ENCODE data around the gene CSNK1A1L. TPM values are rescaled to one million over a fixed set of nuclear protein-coding genes. Genes with fewer than 3 reads are reported as not detected.

CSNK1A1L gene
- total and polyA plus RNA-seq, 2 of the 8 experiments (the other 6 are each of a cell fraction or from before 2014, with no cell fraction given): not detected

GRCh38 chr13:37085606-37086005 lies 19.9 kb downstream of the CSNK1A1L start:
- Histone ChIP-seq H4K20me1 (replicated peaks in 1 of 2; ENCODE audit: control insufficient read depth in 1 of 2, insufficient read depth in 2 of 2, low read length in 2 of 2) (no peaks in the 10 kb centered on the region), H3K23me2 (ENCODE audit: low read depth, low read length) (no peaks in the 10 kb centered on the region), H3K79me1 (ENCODE audit: low read depth, low read length) (no peaks in the 10 kb centered on the region), H2BK12ac (ENCODE audit: low read depth, low read length) (no peak overlapping the region), H2BK5ac (ENCODE audit: low read depth, low read length) (no peak overlapping the region), H3K27ac (ENCODE audit: low read depth, low read length) (no peak overlapping the region), H3K18ac (ENCODE audit: extremely low read depth, low read length) (no peak overlapping the region), H3K9ac (replicated peaks in 1 of 4; ENCODE audit: extremely low read depth in 1 of 4, low read depth in 3 of 4, low read length in 3 of 4) (no peak overlapping the region), H3K27me3 (replicated peaks in 1 of 4; ENCODE audit: control insufficient read depth in 3 of 4, extremely low read depth in 1 of 4, insufficient read depth in 3 of 4, low read length in 3 of 4) (no peaks in the 10 kb centered on the region; a peak in 1 of 7 replicates), H4K8ac (ENCODE audit: extremely low read depth, insufficient read depth, low read length) (no peak overlapping the region), H3K4me1 (replicated peaks in 1 of 4; ENCODE audit: control insufficient read depth in 3 of 4, insufficient read depth in 4 of 4, low read length in 3 of 4) (no peaks in the 10 kb centered on the region), H2BK15ac (ENCODE audit: low read length) (no peak overlapping the region), H3K4ac (replicated peaks; ENCODE audit: insufficient read length, low read depth, low read length) (no peak overlapping the region), H2BK20ac (ENCODE audit: low read length) (no peak overlapping the region), H3K4me2 (ENCODE audit: insufficient read depth in 1 of 2, low read depth in 2 of 2, low read length in 2 of 2) (no peak overlapping the region), H2BK120ac (replicated peaks; ENCODE audit: low read depth, low read length) (no peak overlapping the region), H3K23ac (ENCODE audit: insufficient read length) (no peak overlapping the region), H3K9me3 (ENCODE audit: insufficient read depth in 2 of 2, low read depth in 1 of 2, low read length in 1 of 2) (no peaks in the 10 kb centered on the region), H3K79me2 (ENCODE audit: control insufficient read depth in 1 of 2, insufficient read depth in 2 of 2, low read length in 2 of 2) (no peaks in the 10 kb centered on the region), H3K14ac (ENCODE audit: insufficient read length) (no peak overlapping the region), H2AFZ (ENCODE audit: low read length) (no peak overlapping the region), H3K56ac (replicated peaks; ENCODE audit: insufficient read length, low read depth, low read length) (no peak overlapping the region), H2AK5ac (ENCODE audit: low read depth, low read length) (no peak overlapping the region), H4K91ac (replicated peaks; ENCODE audit: insufficient read length, low read length) (no peak overlapping the region), H3K36me3 (ENCODE audit: control insufficient read depth in 2 of 4, insufficient read depth in 4 of 4, low read length in 3 of 4) (no peaks in the 10 kb centered on the region), H4K5ac (ENCODE audit: insufficient read length, low read depth, low read length) (no peak overlapping the region), H3K4me3 (ENCODE audit: extremely low read depth in 1 of 4, insufficient read depth in 2 of 4, low read depth in 3 of 4, low read length in 4 of 4) (no peak overlapping the region)
- no peak for FAIRE-seq
- CTCF ChIA-PET (ENCODE audit: partially characterized antibody): interaction anchor here (1.5 kb wide), 1 partner anchor 310 kb away, joined by 4 read pairs; no protein-coding TSS in a partner anchor
- TF ChIP-seq ZNF274 (IDR thresholded peaks at IDR 0.05; ENCODE audit: borderline replicate concordance, extremely low read depth, low read length) (no peak), SIN3A (conservative IDR thresholded peaks at IDR 0.05 in 1 of 2, IDR thresholded peaks at IDR 0.05 in 1 of 2; ENCODE audit: low read depth in 1 of 2, low read length in 2 of 2) (no peak), TAF7 (optimal IDR thresholded peaks at IDR 0.05; ENCODE audit: borderline replicate concordance, low read depth, low read length) (no peak), RXRA (IDR thresholded peaks at IDR 0.05; ENCODE audit: insufficient read depth, low read depth, low read length) (no peak)
- DNase-seq (ENCODE audit: low read depth in 1 of 2, low spot score in 2 of 2): no peak
- WGBS, 2 experiments (ENCODE audit: extremely low coverage in 1 of 2, insufficient coverage in 1 of 2, insufficient read length in 1 of 2, insufficient replicate concordance in 2 of 2, low coverage in 1 of 2, low lambda C conversion rate in 2 of 2, missing lambda C conversion rate in 1 of 2): 94% methylated on average over 2 of the region's 2 CpGs; no CpG with 5 or more reads in 1 of the 2 experiments
- POLR2A ChIA-PET (ENCODE audit: partially characterized antibody): interaction anchor here (0.8 kb wide), 1 partner anchor 559 kb away, joined by 3 read pairs; no protein-coding TSS in a partner anchor

All from H1 (cell line).